ENCODE measurements around the gene PCDHGB5. TPM values are rescaled to one million over a fixed set of nuclear protein-coding genes. Genes with fewer than 3 reads are reported as not detected.

Gene PCDHGB5
- total RNA-seq, 1 experiment from 2014 or later: 2.4 TPM

DNA sequence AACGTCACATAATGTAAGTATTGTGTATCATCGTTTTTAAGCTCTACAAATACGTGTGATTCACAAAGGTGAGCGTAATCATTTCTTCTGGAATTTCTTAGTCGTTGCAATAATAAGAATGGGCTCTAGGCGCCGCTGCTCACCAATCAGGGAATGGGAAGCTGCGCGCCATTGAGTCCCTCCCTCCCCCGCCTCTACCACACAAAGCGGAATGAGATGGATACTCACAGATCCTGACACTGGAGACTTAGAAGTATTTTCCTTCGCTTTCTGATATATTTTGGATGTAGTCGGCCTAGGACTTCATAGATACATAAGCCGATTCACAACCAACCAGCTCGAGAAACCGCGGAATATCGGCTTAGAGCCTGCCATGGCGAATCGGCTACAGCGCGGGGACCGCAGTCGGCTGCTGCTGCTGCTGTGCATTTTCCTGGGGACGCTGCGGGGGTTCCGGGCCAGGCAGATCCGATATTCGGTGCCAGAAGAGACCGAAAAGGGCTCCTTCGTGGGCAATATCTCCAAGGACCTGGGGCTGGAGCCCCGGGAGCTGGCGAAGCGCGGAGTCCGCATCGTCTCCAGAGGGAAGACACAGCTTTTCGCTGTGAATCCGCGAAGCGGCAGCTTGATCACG lies 23.2 kb downstream of the PCDHGB5 start, which contains the start of gene PCDHGA11:
Gene PCDHGA11 (plus strand): TSS at position 197 of the 634 bp plus-strand sequence. CDS start 177 bp downstream, at position 374.

GRCh38 chr5:141430332-141431113 lies 32.8 kb downstream of the PCDHGB5 start, which contains the start of gene PCDHGA12:
Gene PCDHGA12 (plus strand): TSS chr5:141430507. CDS start chr5:141430760, 253 bp downstream.

Other genes with a start within 250 kb of the PCDHGB5 start
- gene PCDHB6, start 247.9 kb upstream of the PCDHGB5 start, total RNA-seq (2022; extraction: Qiagen RNA extraction; ENCODE audit: low read depth): 0.62 to 1.1 TPM (median 0.85 TPM) in 5 replicates
- 0.06 TPM in 1 of 5 replicates, not detected in the others for gene PCDHB7, start 225.3 kb upstream of the PCDHGB5 start, total RNA-seq (2022; extraction: Qiagen RNA extraction; ENCODE audit: low read depth)
- gene PCDHB8, start 220.2 kb upstream of the PCDHGB5 start, total RNA-seq (2022; extraction: Qiagen RNA extraction; ENCODE audit: low read depth): 0.20 to 0.40 TPM (median 0.37 TPM) in 4 of 5 replicates, not detected in the other
- 0.05 to 0.11 TPM (median 0.05 TPM) in 3 of 5 replicates, not detected in the others for gene PCDHB16, start 215.6 kb upstream of the PCDHGB5 start, total RNA-seq (2022; extraction: Qiagen RNA extraction; ENCODE audit: low read depth)
- gene PCDHB9, start 210.8 kb upstream of the PCDHGB5 start, total RNA-seq (2022; extraction: Qiagen RNA extraction; ENCODE audit: low read depth): not detected in 5 replicates
- gene PCDHB10, start 205.6 kb upstream of the PCDHGB5 start, total RNA-seq (2022; extraction: Qiagen RNA extraction; ENCODE audit: low read depth): not detected in 5 replicates
- gene PCDHB11, start 198.3 kb upstream of the PCDHGB5 start, total RNA-seq (2022; extraction: Qiagen RNA extraction; ENCODE audit: low read depth): 0.05 to 0.20 TPM (median 0.08 TPM) in 4 of 5 replicates, not detected in the other
- not detected in 5 replicates for gene PCDHB12, start 189.2 kb upstream of the PCDHGB5 start, total RNA-seq (2022; extraction: Qiagen RNA extraction; ENCODE audit: low read depth)
- gene PCDHB13, start 184.0 kb upstream of the PCDHGB5 start, total RNA-seq (2022; extraction: Qiagen RNA extraction; ENCODE audit: low read depth): 0.06 to 0.20 TPM (median 0.08 TPM) in 4 of 5 replicates, not detected in the other
- 0.11 to 0.13 TPM in 2 of 5 replicates, not detected in the others for gene PCDHB14, start 174.6 kb upstream of the PCDHGB5 start, total RNA-seq (2022; extraction: Qiagen RNA extraction; ENCODE audit: low read depth)
- 0.09 to 0.14 TPM in 2 of 5 replicates, not detected in the others for gene PCDHB15, start 152.6 kb upstream of the PCDHGB5 start, total RNA-seq (2022; extraction: Qiagen RNA extraction; ENCODE audit: low read depth)
- gene SLC25A2, start 93.9 kb upstream of the PCDHGB5 start, total RNA-seq (2022; extraction: Qiagen RNA extraction; ENCODE audit: low read depth): not detected in 5 replicates
- 59.2 to 89.1 TPM (median 72.2 TPM) in 5 replicates for gene TAF7, start 77.2 kb upstream of the PCDHGB5 start, total RNA-seq (2022; extraction: Qiagen RNA extraction; ENCODE audit: low read depth)
- gene PCDHGA1, start 67.4 kb upstream of the PCDHGB5 start, total RNA-seq (2022; extraction: Qiagen RNA extraction; ENCODE audit: low read depth): 0.22 to 0.40 TPM (median 0.30 TPM) in 5 replicates
- 0.37 to 0.79 TPM (median 0.54 TPM) in 5 replicates for gene PCDHGA2, start 59.2 kb upstream of the PCDHGB5 start, total RNA-seq (2022; extraction: Qiagen RNA extraction; ENCODE audit: low read depth)
- not detected in 5 replicates for gene PCDHGA3, start 54.1 kb upstream of the PCDHGB5 start, total RNA-seq (2022; extraction: Qiagen RNA extraction; ENCODE audit: low read depth)
- 1.1 to 1.9 TPM (median 1.8 TPM) in 5 replicates for gene PCDHGB1, start 47.8 kb upstream of the PCDHGB5 start, total RNA-seq (2022; extraction: Qiagen RNA extraction; ENCODE audit: low read depth)
- gene PCDHGA4, start 42.9 kb upstream of the PCDHGB5 start, total RNA-seq (2022; extraction: Qiagen RNA extraction; ENCODE audit: low read depth): 0.11 to 0.23 TPM (median 0.17 TPM) in 5 replicates
- gene PCDHGB2, start 38.0 kb upstream of the PCDHGB5 start, total RNA-seq (2022; extraction: Qiagen RNA extraction; ENCODE audit: low read depth): 0.11 to 0.17 TPM (median 0.15 TPM) in 3 of 5 replicates, not detected in the others
- 0.09 to 0.21 TPM (median 0.18 TPM) in 5 replicates for gene PCDHGA5, start 33.8 kb upstream of the PCDHGB5 start, total RNA-seq (2022; extraction: Qiagen RNA extraction; ENCODE audit: low read depth)
- 0.12 to 0.29 TPM (median 0.27 TPM) in 5 replicates for gene PCDHGB3, start 27.7 kb upstream of the PCDHGB5 start, total RNA-seq (2022; extraction: Qiagen RNA extraction; ENCODE audit: low read depth)
- 0.05 to 0.29 TPM (median 0.20 TPM) in 5 replicates for gene PCDHGA6, start 24.1 kb upstream of the PCDHGB5 start, total RNA-seq (2022; extraction: Qiagen RNA extraction; ENCODE audit: low read depth)
- gene PCDHGA7, start 15.2 kb upstream of the PCDHGB5 start, total RNA-seq (2022; extraction: Qiagen RNA extraction; ENCODE audit: low read depth): 0.77 to 1.0 TPM (median 0.98 TPM) in 5 replicates
- 0.74 to 1.1 TPM (median 0.90 TPM) in 5 replicates for gene PCDHGB4, start 10.2 kb upstream of the PCDHGB5 start, total RNA-seq (2022; extraction: Qiagen RNA extraction; ENCODE audit: low read depth)
- 0.02 to 0.06 TPM (median 0.04 TPM) in 3 of 5 replicates, not detected in the others for gene PCDHGA8, start 5.3 kb upstream of the PCDHGB5 start, total RNA-seq (2022; extraction: Qiagen RNA extraction; ENCODE audit: low read depth)
- 0.09 TPM in 1 of 5 replicates, not detected in the others for gene PCDHGA9, start 4.8 kb downstream of the PCDHGB5 start, total RNA-seq (2022; extraction: Qiagen RNA extraction; ENCODE audit: low read depth)
- gene PCDHGB6, start 10.1 kb downstream of the PCDHGB5 start, total RNA-seq (2022; extraction: Qiagen RNA extraction; ENCODE audit: low read depth): 0.07 to 0.12 TPM (median 0.08 TPM) in 4 of 5 replicates, not detected in the other
- gene PCDHGA10, start 15.0 kb downstream of the PCDHGB5 start, total RNA-seq (2022; extraction: Qiagen RNA extraction; ENCODE audit: low read depth): not detected in 5 replicates
- 0.05 to 0.08 TPM (median 0.06 TPM) in 3 of 5 replicates, not detected in the others for gene PCDHGB7, start 19.7 kb downstream of the PCDHGB5 start, total RNA-seq (2022; extraction: Qiagen RNA extraction; ENCODE audit: low read depth)
- gene PCDHGA11, start 23.1 kb downstream of the PCDHGB5 start, total RNA-seq (2022; extraction: Qiagen RNA extraction; ENCODE audit: low read depth): 0.05 to 0.07 TPM in 2 of 5 replicates, not detected in the others
- not detected in 5 replicates for gene PCDHGA12, start 32.6 kb downstream of the PCDHGB5 start, total RNA-seq (2022; extraction: Qiagen RNA extraction; ENCODE audit: low read depth)
- gene PCDHGC3, start 78.0 kb downstream of the PCDHGB5 start, total RNA-seq (2022; extraction: Qiagen RNA extraction; ENCODE audit: low read depth): 5.1 to 7.1 TPM (median 6.4 TPM) in 5 replicates
- not detected in 5 replicates for gene PCDHGC4, start 87.1 kb downstream of the PCDHGB5 start, total RNA-seq (2022; extraction: Qiagen RNA extraction; ENCODE audit: low read depth)
- gene PCDHGC5, start 91.1 kb downstream of the PCDHGB5 start, total RNA-seq (2022; extraction: Qiagen RNA extraction; ENCODE audit: low read depth): not detected in 5 replicates
- gene DIAPH1, start 221.1 kb downstream of the PCDHGB5 start, total RNA-seq (2022; extraction: Qiagen RNA extraction; ENCODE audit: low read depth): 91.5 to 99.5 TPM (median 94.4 TPM) in 5 replicates
- gene HDAC3, start 238.9 kb downstream of the PCDHGB5 start, total RNA-seq (2022; extraction: Qiagen RNA extraction; ENCODE audit: low read depth): 46.9 to 50.4 TPM (median 48.8 TPM) in 5 replicates
- 2.2 to 5.2 TPM (median 3.9 TPM) in 5 replicates for gene RELL2, start 239.1 kb downstream of the PCDHGB5 start, total RNA-seq (2022; extraction: Qiagen RNA extraction; ENCODE audit: low read depth)